SU-DHL-6 (cell line): ENCODE data around the gene LKAAEAR1.

Source experiments
- CTCF ChIP-seq: fragments of 200-600 bp; sonication (generic); IDR thresholded peaks from one replicate; pipeline ENCODE4 v1.5.1; 2017; ENCODE audit warnings: antibody characterized with exemption, mild to moderate bottlenecking, low read length, moderate library complexity; ENCODE audit not compliant: insufficient read depth, poor library complexity, severe bottlenecking
- EZH2phosphoT487 ChIP-seq: fragments of 200-600 bp; sonication (generic), shearing (Covaris generic); conservative IDR thresholded peaks from 2 replicates; pipeline ENCODE4 v1.6.1; 2018; ENCODE audit warnings: mild to moderate bottlenecking, antibody characterized with exemption, low read length, moderate library complexity, mixed read lengths

GRCh38 chr20:64075556-64075955, 8.6 kb downstream of the LKAAEAR1 start:
- TF ChIP-seq CTCF = no peak
- no peak for TF ChIP-seq EZH2phosphoT487
